Stimulated activated CD4-positive, alpha-beta T cell treated with anti-CD3 and anti-CD28 coated beads, Interleukin-4, amount 100 ng/mL, for 48 hours (primary cell): Measurements from ENCODE around the gene MPIG6B.

ENCODE experiments used
- DNase-seq, 2 donors: peaks; one replicate each; pipeline ENCODE4 v3.0.0-alpha.2; 2020; ENCODE audit warnings: low read depth in 2 of 2

MPIG6B gene

GRCh38 chr6:31765910-31766794 lies 43.0 kb downstream of the MPIG6B start:
- no peak for DNase-seq

- DNase-seq = no peak
These were observed 44.0 kb downstream of the MPIG6B start for GRCh38 chr6:31767096-31767645.

GRCh38 chr6:31768363-31769257 lies 45.4 kb downstream of the MPIG6B start:
- DNase-seq = no peak

GRCh38 chr6:31769684-31770371 lies 46.7 kb downstream of the MPIG6B start:
- peak; percentile 75 to 83 for DNase-seq

- DNase-seq = no peak
These were observed 47.7 kb downstream of the MPIG6B start for GRCh38 chr6:31770860-31771259.

- no peak for DNase-seq
These were observed 48.8 kb downstream of the MPIG6B start for GRCh38 chr6:31771992-31772358.

GRCh38 chr6:31775184-31775583 lies 52.0 kb downstream of the MPIG6B start:
- no peak for DNase-seq

GRCh38 chr6:31775633-31776484 lies 52.7 kb downstream of the MPIG6B start:
- no peak for DNase-seq
